OCI-LY7 (cell line): ENCODE results near the gene BICD1. TPM values are rescaled to one million over a fixed set of nuclear protein-coding genes. Genes with fewer than 3 reads are reported as not detected.

Source experiments
- BruUV-seq: library from RNA; stranded (reverse); fragments of 400-500 nt; replicated peaks from 2 replicates; lab custom pipeline; 2021; lab: Mats Ljungman, UMichigan
- CTCF ChIA-PET: fragments of 300-600 bp; sonication (Branson Sonifier 250); formaldehyde crosslinking; loops from one replicate; lab custom pipeline; 2022; ENCODE audit warnings: antibody characterized with exemption; ENCODE audit not compliant: unreplicated experiment; lab: Charles Lee
- POLR2A ChIA-PET: fragments of 300-600 bp; sonication (Branson Sonifier 250); formaldehyde crosslinking; loops from one replicate; lab custom pipeline; 2022; ENCODE audit warnings: antibody characterized with exemption; lab: Charles Lee
- DNase-seq: peaks from one replicate; pipeline ENCODE4 v3.0.0-alpha.2; 2015; ENCODE audit warnings: low spot score
- H2AFZ ChIP-seq: fragments of 200-600 bp; sonication (generic), shearing (Covaris generic); 2 replicates; pipeline ENCODE4 v1.6.1; 2014; ENCODE audit warnings: mild to moderate bottlenecking, antibody characterized with exemption, low read length, moderate library complexity
- H3K27ac ChIP-seq: fragments of 200-600 bp; sonication (generic); 2 replicates; pipeline ENCODE4 v1.5.1; 2014; ENCODE audit warnings: mixed run types, low read depth, mild to moderate bottlenecking, moderate library complexity, low read length, inconsistent platforms; ENCODE audit not compliant: poor library complexity, severe bottlenecking
- H3K36me3 ChIP-seq: fragments of 200-600 bp; sonication (generic); 2 replicates; pipeline ENCODE4 v1.6.1; 2014; ENCODE audit warnings: mild to moderate bottlenecking, antibody characterized with exemption, low read length, moderate library complexity, mixed read lengths; ENCODE audit not compliant: insufficient read depth
- H3K4me1 ChIP-seq: fragments of 200-600 bp; sonication (generic); 2 replicates; pipeline ENCODE4 v1.5.1; 2014; ENCODE audit warnings: mild to moderate bottlenecking, low read length; ENCODE audit not compliant: insufficient read depth, poor library complexity, severe bottlenecking
- H3K4me2 ChIP-seq: fragments of 200-600 bp; sonication (generic); 2 replicates; pipeline ENCODE4 v1.6.1; 2014; ENCODE audit warnings: mild to moderate bottlenecking, low read length
- H3K4me3 ChIP-seq: fragments of 200-600 bp; sonication (generic); 2 replicates; pipeline ENCODE4 v1.5.1; 2014; ENCODE audit warnings: mild to moderate bottlenecking, low read depth, low read length; ENCODE audit not compliant: poor library complexity, severe bottlenecking
- H3K79me2 ChIP-seq: fragments of 200-600 bp; sonication (generic); 2 replicates; pipeline ENCODE4 v1.6.1; 2016; ENCODE audit warnings: low read depth, mild to moderate bottlenecking, low read length, moderate library complexity, mixed read lengths; ENCODE audit not compliant: insufficient read depth
- H3K9me2 ChIP-seq: fragments of 200-600 bp; sonication (generic); 2 replicates; pipeline ENCODE4 v1.6.1; 2016; ENCODE audit warnings: mild to moderate bottlenecking, low read length, mixed read lengths; ENCODE audit not compliant: insufficient read depth
- H3K9me3 ChIP-seq: fragments of 200-600 bp; sonication (generic); 2 replicates; pipeline ENCODE4 v1.6.1; 2014; ENCODE audit warnings: mild to moderate bottlenecking, mixed run types, low read length, mixed read lengths
- H4K20me1 ChIP-seq: fragments of 200-600 bp; sonication (generic); 2 replicates; pipeline ENCODE4 v1.6.1; 2014; ENCODE audit warnings: mild to moderate bottlenecking, antibody characterized with exemption, low read length, moderate library complexity, mixed read lengths; ENCODE audit not compliant: insufficient read depth
- CTCF ChIP-seq: fragments of 200-600 bp; sonication (generic); conservative IDR thresholded peaks from 2 replicates; pipeline ENCODE4 v1.5.1; 2014; ENCODE audit warnings: mild to moderate bottlenecking, antibody characterized with exemption, low read length, moderate library complexity, mixed read lengths
- EZH2phosphoT487 ChIP-seq: fragments of 200-600 bp; sonication (generic); IDR thresholded peaks from 2 replicates; pipeline ENCODE4 v1.6.1; 2018; ENCODE audit warnings: low read depth, borderline replicate concordance, mild to moderate bottlenecking, mixed run types, antibody characterized with exemption, low read length, moderate library complexity, mixed read lengths
- intact Hi-C: fragments of 100-400 bp; cut with micrococcal nuclease; formaldehyde crosslinking; loops from one replicate; pipeline ENCODE4 v1.10.0; 2022; ENCODE audit not compliant: unreplicated experiment
- total RNA-seq, 2 experiments: library from RNA; depleted of rRNA in 1 of 2; stranded (reverse); fragments of >200 nt in 1 of 2; shearing (Covaris generic) in 1 of 2; gene quantifications; 2 replicates each; pipeline ENCODE4 v1.2.3, GENCODE V29; 2014 to 2022

The BICD1 gene
- total RNA-seq, 2 experiments from 2014 or later: 42.9 to 88.2 TPM

- TF ChIP-seq CTCF (peak; percentile 93), EZH2phosphoT487 (no peak)
- Histone ChIP-seq H3K9me3 (no peaks in the 10 kb centered on the region), H3K9me2 (no peaks in the 10 kb centered on the region), H3K27ac (peak overlapping the region; percentile 94), H3K4me1 (peaks cover 71% of the 10 kb centered on the region), H3K36me3 (peaks cover 38% of the 10 kb centered on the region), H3K4me3 (peak overlapping the region; percentile 36), H4K20me1 (no peaks in the 10 kb centered on the region), H3K4me2 (peak overlapping the region; percentile 56), H2AFZ (peak overlapping the region; percentile 31; the same call in 1 of the 2 replicates), H3K79me2 (peaks cover 27% of the 10 kb centered on the region; the same call in 1 of the 2 replicates)
- ChIA-PET CTCF (no interaction called here), POLR2A (interaction anchor here (0.7 to 2.3 kb wide), 3 partner anchors 15 to 80 kb away, joined by 3 to 17 read pairs (median 3); no protein-coding TSS in a partner anchor)
- DNase-seq: peak; percentile 89
- intact Hi-C loops: loop anchor here (1.0 to 10.0 kb wide), 12 partner anchors 30 to 644 kb away; partner anchors contain the start of genes ETFBKMT and RESF1
- no TSS peak for BruUV-seq
Observed at GRCh38 chr12:32302218-32303173, 195.8 kb downstream of the BICD1 start.

GRCh38 chr12:32303174-32303549 lies 196.5 kb downstream of the BICD1 start:
- H3K9me2 ChIP-seq: no peaks in the 10 kb centered on the region
- no peak overlapping the region; the same call in 1 of the 2 replicates for H2AFZ ChIP-seq
- H3K9me3 ChIP-seq: no peaks in the 10 kb centered on the region
- H3K4me3 ChIP-seq: no peak overlapping the region
- CTCF ChIA-PET: no interaction called here
- POLR2A ChIA-PET: interaction anchor here (0.7 to 1.0 kb wide), 2 partner anchors 42 to 224 kb away, joined by 3 read pairs; no protein-coding TSS in a partner anchor
- DNase-seq: no peak
- H3K4me2 ChIP-seq: peak overlapping the region; percentile 56
- H4K20me1 ChIP-seq: no peaks in the 10 kb centered on the region
- H3K27ac ChIP-seq: peak overlapping the region; percentile 94
- intact Hi-C loops: loop anchor here (2.0 to 10.0 kb wide), 6 partner anchors 91 to 644 kb away; partner anchors contain the start of genes ETFBKMT and RESF1
- H3K79me2 ChIP-seq: peaks cover 27% of the 10 kb centered on the region; the same call in 1 of the 2 replicates
- no TSS peak for BruUV-seq
- H3K36me3 ChIP-seq: peaks cover 44% of the 10 kb centered on the region
- TF ChIP-seq CTCF: no peak
- peaks cover 65% of the 10 kb centered on the region for H3K4me1 ChIP-seq
